HG03521 (cell line): Measurements from ENCODE around the gene CARD11.

Experiments
- ATAC-seq: cut with Tn5 transposase; IDR thresholded peaks from one replicate; pipeline ENCODE4 v1.9.1; 2021; ENCODE audit warnings: mild to moderate bottlenecking, moderate library complexity; ENCODE audit not compliant: unreplicated experiment

Gene CARD11

GRCh38 chr7:2983586-2983985 is 60.1 kb downstream of the CARD11 start:
- ATAC-seq, result no peak

DNA sequence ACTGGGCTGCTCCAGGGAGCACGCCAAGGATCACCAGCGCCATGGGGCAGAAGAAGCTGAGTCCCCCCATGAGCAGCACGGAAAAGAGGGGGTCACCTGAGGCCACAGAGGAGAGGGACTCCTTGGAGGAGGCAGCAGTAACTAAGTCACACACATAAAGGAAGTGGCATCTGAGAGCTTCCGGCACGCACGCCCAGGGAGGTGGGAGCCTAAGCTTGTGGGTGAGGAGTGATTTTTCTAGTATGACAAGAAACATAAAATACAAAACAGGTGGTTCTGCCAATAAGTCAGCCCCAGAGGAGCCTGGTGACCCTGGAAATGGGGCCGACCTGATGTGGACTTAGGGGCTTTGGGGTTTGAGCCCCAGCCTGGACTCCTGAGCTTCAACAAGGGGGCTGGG is 60.8 kb downstream of the CARD11 start:
- no peak for ATAC-seq

- no peak for ATAC-seq
Measured at GRCh38 chr7:2982401-2982800, 61.3 kb downstream of the CARD11 start.

GRCh38 chr7:2981103-2981480 is 62.6 kb downstream of the CARD11 start:
- no peak for ATAC-seq

- no peak for ATAC-seq
Measured at GRCh38 chr7:2980401-2981102, 63.1 kb downstream of the CARD11 start.

- ATAC-seq, result no peak
Measured at GRCh38 chr7:2979951-2980350, 63.7 kb downstream of the CARD11 start.

DNA sequence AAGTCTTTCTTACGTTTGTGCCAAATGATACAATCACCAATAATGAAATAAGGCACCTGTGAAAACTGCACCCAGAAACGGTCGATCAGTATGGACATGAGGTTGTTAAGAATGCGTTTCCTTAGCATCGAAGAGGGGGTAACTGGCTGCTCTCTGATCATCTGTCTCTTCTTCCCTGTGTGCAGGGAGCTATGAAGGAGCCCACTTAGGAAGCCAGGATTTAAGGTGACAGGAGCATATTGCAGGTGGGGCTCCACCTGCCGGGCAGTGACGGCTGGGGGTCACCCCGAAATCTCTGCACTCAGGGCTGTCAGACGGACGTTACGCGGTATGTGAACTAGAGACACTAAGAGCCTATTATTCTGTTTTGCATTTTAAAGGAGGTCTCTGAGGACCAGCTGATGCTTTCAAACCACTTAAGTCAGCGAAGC is 64.5 kb downstream of the CARD11 start:
- peak; percentile 31 for ATAC-seq

DNA sequence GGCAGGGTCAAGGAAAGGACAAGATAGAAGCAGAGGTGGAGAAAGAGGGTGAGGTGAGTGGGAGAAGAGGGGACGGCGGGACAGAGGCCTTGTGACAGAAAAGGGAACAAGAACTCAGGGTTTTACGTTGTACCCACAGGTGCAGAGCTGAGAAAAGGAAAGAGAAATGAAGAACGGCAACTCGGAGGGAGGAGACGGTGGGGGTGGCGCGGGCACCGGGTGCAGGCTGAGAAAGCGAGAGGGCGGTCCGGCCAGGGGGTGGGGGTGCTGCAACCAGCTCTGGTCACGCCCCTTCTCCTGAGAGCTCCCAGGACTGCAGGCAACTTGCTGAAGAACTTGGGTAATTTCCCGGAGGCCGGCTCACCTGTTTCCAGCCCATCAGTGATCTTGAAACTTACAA is 65.3 kb downstream of the CARD11 start:
- ATAC-seq, result peak; percentile 80

DNA sequence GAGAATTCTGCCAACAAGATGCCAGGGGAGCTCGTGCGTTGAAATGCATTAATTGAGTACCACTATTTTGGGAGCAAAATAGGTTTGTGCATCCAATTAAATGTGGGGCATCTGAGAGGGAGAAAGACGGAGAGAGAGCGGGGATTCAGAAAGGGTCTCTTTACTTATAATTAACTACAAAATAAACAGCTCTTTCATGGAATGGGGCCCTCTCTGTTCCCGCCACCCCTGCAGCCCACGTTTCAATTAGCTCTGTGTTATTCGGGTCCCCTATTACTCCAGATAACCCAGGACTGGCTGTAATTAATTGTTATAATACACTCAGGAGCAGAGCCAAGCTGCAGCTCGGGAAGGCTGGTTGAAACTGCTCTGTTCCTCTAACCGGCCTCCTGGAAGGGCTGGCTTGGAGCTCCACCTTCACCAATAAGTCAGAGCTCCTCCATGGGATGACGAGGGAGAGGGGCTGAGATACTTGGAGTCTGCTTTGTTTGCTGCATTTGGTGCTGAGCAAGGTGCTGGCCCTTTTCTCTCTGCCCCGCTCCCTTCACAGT is 67.8 kb downstream of the CARD11 start:
- ATAC-seq, result no peak

- ATAC-seq, result no peak
Measured at GRCh38 chr7:2974093-2974819, 69.4 kb downstream of the CARD11 start.

DNA sequence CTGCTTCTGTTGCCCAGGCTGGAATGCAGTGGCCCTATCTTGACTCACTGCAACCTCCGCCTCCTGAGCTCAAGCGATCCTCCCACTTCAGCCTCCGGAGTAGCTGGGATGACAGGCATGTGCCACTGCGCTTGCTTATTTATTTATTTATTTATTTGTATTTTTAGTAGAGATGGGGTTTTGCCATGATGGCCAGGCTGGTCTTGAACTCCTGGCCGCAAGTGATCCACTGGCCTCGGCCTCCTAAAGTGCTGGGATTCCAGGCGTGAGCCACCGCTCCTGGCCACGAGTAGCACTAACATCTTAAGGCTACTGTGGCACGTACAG is 70.9 kb downstream of the CARD11 start:
- no peak for ATAC-seq

DNA sequence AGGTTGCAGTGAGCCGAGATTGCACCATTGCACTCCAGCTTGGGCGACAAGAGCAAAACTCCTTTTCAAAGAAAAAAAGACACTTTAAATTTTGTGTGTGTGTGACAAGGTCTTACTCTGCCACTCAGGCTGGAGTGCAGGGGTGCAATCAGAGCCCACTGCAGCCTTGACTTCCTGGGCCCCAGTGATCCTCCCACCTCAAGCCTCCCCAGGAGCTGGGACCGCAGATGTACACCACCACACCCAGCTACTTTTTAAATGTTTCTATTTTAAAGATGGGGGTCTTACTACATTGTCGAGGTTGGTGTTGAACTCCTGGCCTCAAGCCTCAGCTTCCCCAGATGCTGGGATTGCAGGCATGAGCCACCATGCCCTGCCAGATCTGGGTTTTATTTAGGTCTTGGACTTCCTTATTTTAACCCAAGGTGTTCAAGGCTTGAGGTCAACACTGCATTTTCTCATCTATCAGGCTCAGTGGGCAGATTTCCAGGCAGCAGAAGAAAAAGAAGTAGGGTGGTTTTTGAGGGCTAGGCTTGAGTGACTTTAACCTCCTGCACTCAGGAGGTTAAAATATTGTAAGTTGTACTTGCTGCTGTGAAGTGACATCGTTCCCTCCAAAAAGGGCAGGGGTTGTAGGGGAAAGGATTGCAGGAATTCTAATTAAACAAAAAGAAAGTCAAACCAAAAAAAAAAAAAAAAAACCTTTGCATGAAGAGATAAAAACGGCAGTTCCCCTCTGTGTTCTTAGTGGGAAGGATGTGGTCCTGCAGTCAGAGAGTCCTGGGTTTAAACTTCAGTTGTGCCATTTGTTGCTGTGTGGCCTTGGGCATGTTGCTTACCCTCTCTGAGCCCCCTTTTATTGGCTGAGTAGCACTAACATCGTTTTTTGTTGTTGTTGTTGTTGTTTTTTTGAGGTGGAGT is 71.5 kb downstream of the CARD11 start:
- ATAC-seq, result no peak

- ATAC-seq, result no peak
Measured at GRCh38 chr7:2970861-2971260, 72.8 kb downstream of the CARD11 start.

DNA sequence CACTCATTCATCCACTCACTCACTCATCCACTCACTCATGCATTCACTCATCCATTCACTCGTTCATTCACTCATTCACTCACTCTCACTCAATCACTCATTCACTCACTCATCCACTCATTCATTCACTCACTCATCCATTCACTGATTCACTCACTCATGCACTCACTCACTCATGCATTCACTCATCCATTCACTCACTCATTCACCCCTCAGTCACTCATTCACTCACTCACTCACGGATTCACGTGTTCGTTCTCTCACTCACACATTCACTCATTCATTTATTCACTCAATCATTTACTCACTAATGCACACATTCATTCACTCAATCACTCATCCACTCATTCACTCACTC is 73.4 kb downstream of the CARD11 start:
- no peak for ATAC-seq

DNA sequence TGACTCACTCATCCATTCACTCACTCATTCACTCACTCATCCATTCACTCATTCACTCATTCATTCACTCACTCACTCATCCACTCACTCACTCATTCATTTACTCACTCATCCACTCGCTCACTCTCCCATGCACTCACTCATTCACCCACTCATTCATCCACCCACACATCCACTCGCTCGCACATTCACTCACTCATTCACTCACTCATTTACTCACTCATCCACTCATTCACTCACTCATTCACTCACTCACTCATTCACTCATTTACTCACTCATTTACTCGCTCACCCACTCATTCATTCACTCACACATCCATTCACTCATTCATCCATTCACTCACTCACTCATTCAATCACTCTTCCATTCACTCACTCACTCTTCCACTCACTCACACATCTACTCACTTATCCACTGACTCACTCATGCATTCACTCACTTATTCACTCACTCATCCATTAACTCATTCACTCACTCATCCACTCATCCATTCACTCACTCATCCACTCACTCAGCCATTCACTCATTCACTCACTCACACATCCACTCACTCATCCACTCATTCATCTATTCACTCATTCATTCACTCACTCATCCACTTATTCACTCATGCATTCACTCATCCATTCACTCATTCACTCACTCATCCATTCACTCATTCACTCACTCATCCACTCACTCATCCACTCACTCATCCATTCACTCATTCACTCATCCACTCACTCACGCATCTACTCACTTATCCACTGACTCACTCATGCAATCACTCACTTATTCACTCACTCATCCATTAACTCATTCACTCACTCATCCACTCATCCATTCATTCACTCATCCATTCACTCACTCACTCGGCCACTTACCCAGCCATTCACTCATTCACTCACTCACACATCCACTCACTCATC is 74.0 kb downstream of the CARD11 start:
- ATAC-seq, result no peak

GRCh38 chr7:2968616-2969397 is 74.9 kb downstream of the CARD11 start:
- no peak for ATAC-seq

GRCh38 chr7:2968176-2968575 is 75.5 kb downstream of the CARD11 start:
- ATAC-seq, result no peak

GRCh38 chr7:2967705-2968104 is 76.0 kb downstream of the CARD11 start:
- no peak for ATAC-seq

DNA sequence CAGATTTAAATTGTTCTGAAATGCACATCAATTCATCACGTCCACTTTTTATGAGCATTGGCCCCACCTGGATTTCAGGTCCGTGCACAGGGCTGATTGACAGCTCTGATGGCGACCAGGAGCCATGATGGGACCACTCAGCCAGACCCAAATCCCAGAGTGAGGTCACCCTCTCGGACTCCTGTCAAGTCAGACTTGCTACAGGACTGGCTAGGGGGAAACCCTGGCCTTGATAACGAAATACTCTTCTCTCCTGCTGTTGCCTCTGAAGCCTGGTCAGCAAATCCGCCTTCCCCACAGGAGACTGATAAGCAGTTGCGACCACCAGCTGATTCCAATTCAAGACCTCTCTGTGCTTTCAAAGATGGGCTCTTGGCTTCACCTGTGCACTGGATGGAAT is 76.4 kb downstream of the CARD11 start:
- ATAC-seq, result no peak
